Endothelial cell of umbilical vein (primary cell): ENCODE results near the gene BRD1. TPM values are rescaled to one million over a fixed set of nuclear protein-coding genes. Genes with fewer than 3 reads are reported as not detected.

Experiments used
- BruUV-seq: library from RNA; stranded (reverse); fragments of 400-500 nt; replicated peaks from 2 replicates; lab custom pipeline; 2021; lab: Mats Ljungman, UMichigan
- CTCF ChIA-PET: fragments of 300-600, 350-600 bp; sonication (Branson Sonifier 250); formaldehyde crosslinking; loops from one replicate; lab custom pipeline; 2021; ENCODE audit warnings: antibody characterized with exemption, inconsistent platforms; lab: Charles Lee
- POLR2A ChIA-PET: fragments of 300-600, 350-600 bp; sonication (Branson Sonifier 250); formaldehyde crosslinking; loops from one replicate; lab custom pipeline; 2021; ENCODE audit warnings: antibody characterized with exemption, inconsistent platforms; lab: Charles Lee
- DNase-seq: peaks from one replicate; pipeline ENCODE4 v3.0.0-alpha.2; 2011; ENCODE audit warnings: low read depth, low spot score
- FAIRE-seq: peaks from 2 replicates; lab custom pipeline; 2011; peaks lifted over from hg19 to GRCh38; lab: Jason Lieb, UNC
- H2AFZ ChIP-seq: 2 replicates; pipeline ENCODE4 v1.6.0; 2012; ENCODE audit warnings: low read depth, low read length, control low read depth, inconsistent platforms
- H3K27ac ChIP-seq: 2 replicates; pipeline ENCODE4 v1.5.1; 2011; ENCODE audit warnings: low read depth, mild to moderate bottlenecking, control low read depth, low read length, moderate library complexity; ENCODE audit not compliant: insufficient read depth
- H3K27me3 ChIP-seq, 2 experiments: 2 replicates each; pipeline versions ENCODE4 v1.6.0 to v1.6.1; 2011; ENCODE audit warnings: low read length in 2 of 2, mixed read lengths in 1 of 2; ENCODE audit not compliant: control insufficient read depth in 2 of 2, insufficient read depth in 2 of 2
- H3K36me3 ChIP-seq, 2 experiments: 2 replicates in 1 of 2; 3 replicates in 1 of 2; pipeline ENCODE4 v1.5.1; 2011; ENCODE audit warnings: low read length in 2 of 2, mild to moderate bottlenecking in 1 of 2, moderate library complexity in 1 of 2; ENCODE audit not compliant: control insufficient read depth in 2 of 2, insufficient read depth in 2 of 2; ENCODE audit errors: extremely low read depth in 1 of 2
- H3K4me1 ChIP-seq: 3 replicates; pipeline ENCODE4 v1.5.1; 2011; ENCODE audit warnings: mild to moderate bottlenecking, low read length; ENCODE audit not compliant: control insufficient read depth, insufficient read depth; ENCODE audit errors: extremely low read depth
- H3K4me2 ChIP-seq: 2 replicates; pipeline ENCODE4 v1.6.1; 2011; ENCODE audit warnings: low read length, control low read depth, mixed read lengths; ENCODE audit not compliant: insufficient read depth
- H3K4me3 ChIP-seq, 3 experiments: fragments of 200-600 bp in 1 of 3; sonication (generic), shearing (Covaris generic) in 1 of 3; replicated peaks in 1 of 3; 2 replicates each; pipeline ENCODE4 v1.5.1; 2011 to 2016; ENCODE audit warnings: control low read depth in 3 of 3, low read length in 3 of 3, mild to moderate bottlenecking in 2 of 3, inconsistent platforms in 1 of 3, low read depth in 1 of 3, moderate library complexity in 1 of 3; ENCODE audit not compliant: insufficient read depth in 1 of 3
- H3K79me2 ChIP-seq: 2 replicates; pipeline ENCODE4 v1.6.0; 2012; ENCODE audit warnings: low read length, inconsistent platforms; ENCODE audit not compliant: control insufficient read depth, insufficient read depth
- H3K9ac ChIP-seq: replicated peaks from 2 replicates; pipeline ENCODE3; 2011; ENCODE audit warnings: low read length, control low read depth; ENCODE audit not compliant: insufficient read depth; ENCODE audit errors: extremely low read depth
- H3K9me1 ChIP-seq: replicated peaks from 3 replicates; pipeline ENCODE4 v1.6.0; 2011; ENCODE audit warnings: mild to moderate bottlenecking, low read length; ENCODE audit not compliant: control insufficient read depth, insufficient read depth; ENCODE audit errors: extremely low read depth
- H3K9me3 ChIP-seq: replicated peaks from 2 replicates; pipeline ENCODE4 v1.5.1; 2012; ENCODE audit warnings: low read length, inconsistent platforms; ENCODE audit not compliant: control insufficient read depth, insufficient read depth
- H4K20me1 ChIP-seq: replicated peaks from 2 replicates; pipeline ENCODE3; 2011; ENCODE audit warnings: mild to moderate bottlenecking, low read length; ENCODE audit not compliant: control insufficient read depth, insufficient read depth; ENCODE audit errors: extremely low read depth
- EZH2 ChIP-seq: IDR thresholded peaks from 2 replicates; pipeline ENCODE4 v1.6.1; 2012; ENCODE audit warnings: borderline replicate concordance, low read depth, mild to moderate bottlenecking, moderate library complexity, low read length, inconsistent platforms; ENCODE audit not compliant: severe bottlenecking
- FOS ChIP-seq: IDR thresholded peaks from 2 replicates; pipeline ENCODE4 v1.6.1; 2011; ENCODE audit warnings: mild to moderate bottlenecking, low read length, moderate library complexity, borderline replicate concordance; ENCODE audit not compliant: insufficient read depth
- GATA2 ChIP-seq: IDR thresholded peaks from 2 replicates; pipeline ENCODE4 v1.7.0; 2011; ENCODE audit warnings: low read depth, mild to moderate bottlenecking, moderate library complexity, mixed read lengths, low read length; ENCODE audit not compliant: insufficient read length, insufficient read depth
- JUN ChIP-seq: IDR thresholded peaks from 2 replicates; pipeline ENCODE4 v1.6.1; 2011; ENCODE audit warnings: borderline replicate concordance, low read depth; ENCODE audit not compliant: insufficient read length, insufficient read depth
- MAX ChIP-seq: IDR thresholded peaks from 2 replicates; pipeline ENCODE4 v1.6.1; 2011; ENCODE audit not compliant: insufficient read depth, insufficient read length
- MYC ChIP-seq: IDR thresholded peaks from one replicate; pipeline ENCODE4 v1.6.1; 2011; ENCODE audit warnings: mild to moderate bottlenecking, low read depth, low read length
- POLR2A ChIP-seq: IDR thresholded peaks from 2 replicates; pipeline ENCODE4 v1.6.1; 2012; ENCODE audit warnings: low read depth, mild to moderate bottlenecking, control low read depth, low read length
- POLR2AphosphoS5 ChIP-seq: IDR thresholded peaks from 2 replicates; pipeline ENCODE4 v1.6.1; 2012; ENCODE audit warnings: low read depth, mild to moderate bottlenecking, control low read depth, low read length, moderate library complexity; ENCODE audit not compliant: insufficient read depth
- dilution Hi-C: fragments of 300-500 bp; cut with MboI; formaldehyde crosslinking; loops from one replicate; pipeline ENCODE4 v1.15.0; 2019; ENCODE audit warnings: low sequenced_read_pairs; ENCODE audit not compliant: extremely low pct_ligation_motif_present
- intact Hi-C: fragments of 100-400 bp; cut with micrococcal nuclease; formaldehyde crosslinking; loops from one replicate; pipeline ENCODE4 v1.10.0; 2022
- polyA plus RNA-seq, 4 experiments: library from polyadenylated mRNA; depleted of rRNA in 3 of 4; stranded (reverse) in 3 of 4; unstranded in 1 of 4; fragments of >200 nt; gene quantifications; 2 replicates each; pipeline versions ENCODE4 v1.2.1 to v1.2.3, GENCODE V29; 2011 to 2012; ENCODE audit warnings: missing spikeins in 1 of 4
- total RNA-seq: library from RNA; stranded (reverse); gene quantifications from 2 replicates; pipeline ENCODE4 v1.2.3, GENCODE V29; 2021
- TF ChIP-seq, protein P1 (sequence below), 2 donors: IDR thresholded peaks; 1 replicate in 1 of 2; 2 replicates in 1 of 2; pipeline ENCODE4 v1.5.1; 2011; ENCODE audit warnings: low read length in 2 of 2, mild to moderate bottlenecking in 2 of 2, moderate library complexity in 2 of 2, control low read depth in 1 of 2, inconsistent platforms in 1 of 2, low read depth in 1 of 2; ENCODE audit not compliant: insufficient read depth in 1 of 2; ENCODE audit errors: extremely low read depth in 1 of 2

The BRD1 gene
- total and polyA plus RNA-seq, 2 donors (not counting 3 experiments of a cell fraction or from before 2014, with no cell fraction given), result 8.1 to 41.1 TPM

DNA sequence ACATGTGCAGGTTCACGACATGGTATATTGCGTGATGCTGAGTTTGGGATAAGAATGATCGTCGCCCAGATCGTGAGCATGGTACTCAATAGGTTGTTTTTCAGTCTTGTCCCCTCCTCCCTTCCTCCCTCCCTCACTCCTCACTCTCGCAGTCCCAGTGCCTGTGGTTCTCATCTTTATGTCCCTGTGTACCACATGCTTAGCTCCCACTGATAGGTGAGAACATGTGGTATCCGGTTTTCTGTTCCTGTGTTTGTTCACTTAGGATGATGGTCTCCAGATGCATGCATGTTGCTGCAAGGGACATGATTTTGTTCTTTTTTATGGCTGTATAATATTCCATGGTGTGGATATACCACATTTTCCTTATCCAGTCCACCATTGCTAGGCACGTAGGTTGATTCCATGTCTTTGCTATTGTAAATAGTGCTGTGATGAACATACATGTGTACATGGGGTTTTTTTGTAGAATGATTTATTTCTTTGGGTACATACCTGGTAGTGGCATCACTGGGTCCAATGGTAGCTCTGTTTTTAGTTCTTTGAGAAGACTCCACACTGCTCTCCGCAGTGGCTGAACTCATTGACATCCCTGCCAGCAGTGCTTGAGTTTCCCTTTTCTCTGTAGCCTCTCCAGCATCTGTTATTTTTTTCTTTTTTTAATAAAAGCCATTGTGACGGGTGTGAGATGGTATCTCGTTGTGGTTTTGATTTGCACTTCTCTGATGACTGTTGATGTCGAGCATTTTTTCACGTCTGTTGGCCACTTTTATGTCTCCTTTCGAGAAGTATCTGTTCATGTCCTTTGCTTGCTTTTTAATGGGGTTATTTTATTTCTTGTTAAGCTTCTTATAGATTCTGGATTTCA lies 42.4 kb upstream of the BRD1 start:
- Histone ChIP-seq H3K4me3 (no peak overlapping the region), H3K27ac (no peak overlapping the region), H2AFZ (no peak overlapping the region), H3K9me3 (no peaks in the 10 kb centered on the region), H3K9ac (no peak overlapping the region), H3K4me1 (no peaks in the 10 kb centered on the region), H3K9me1 (no peaks in the 10 kb centered on the region), H3K79me2 (peaks cover 96% of the 10 kb centered on the region), H3K4me2 (no peak overlapping the region), H4K20me1 (peaks cover 6% of the 10 kb centered on the region), H3K36me3 (no peaks in the 10 kb centered on the region), H3K27me3 (no peaks in the 10 kb centered on the region)
- dilution Hi-C loops (no loop called here), intact Hi-C loops (no loop called here)
- FAIRE-seq (no peak), DNase-seq (no peak)
- CTCF ChIA-PET, result no interaction called here
- no TSS peak for BruUV-seq
- TF ChIP-seq GATA2 (no peak), JUN (no peak), FOS (no peak), MAX (no peak), EZH2 (no peak), POLR2A (no peak), MYC (no peak), POLR2AphosphoS5 (no peak)
- TF ChIP-seq, protein P1, sequence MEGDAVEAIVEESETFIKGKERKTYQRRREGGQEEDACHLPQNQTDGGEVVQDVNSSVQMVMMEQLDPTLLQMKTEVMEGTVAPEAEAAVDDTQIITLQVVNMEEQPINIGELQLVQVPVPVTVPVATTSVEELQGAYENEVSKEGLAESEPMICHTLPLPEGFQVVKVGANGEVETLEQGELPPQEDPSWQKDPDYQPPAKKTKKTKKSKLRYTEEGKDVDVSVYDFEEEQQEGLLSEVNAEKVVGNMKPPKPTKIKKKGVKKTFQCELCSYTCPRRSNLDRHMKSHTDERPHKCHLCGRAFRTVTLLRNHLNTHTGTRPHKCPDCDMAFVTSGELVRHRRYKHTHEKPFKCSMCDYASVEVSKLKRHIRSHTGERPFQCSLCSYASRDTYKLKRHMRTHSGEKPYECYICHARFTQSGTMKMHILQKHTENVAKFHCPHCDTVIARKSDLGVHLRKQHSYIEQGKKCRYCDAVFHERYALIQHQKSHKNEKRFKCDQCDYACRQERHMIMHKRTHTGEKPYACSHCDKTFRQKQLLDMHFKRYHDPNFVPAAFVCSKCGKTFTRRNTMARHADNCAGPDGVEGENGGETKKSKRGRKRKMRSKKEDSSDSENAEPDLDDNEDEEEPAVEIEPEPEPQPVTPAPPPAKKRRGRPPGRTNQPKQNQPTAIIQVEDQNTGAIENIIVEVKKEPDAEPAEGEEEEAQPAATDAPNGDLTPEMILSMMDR (IDR thresholded peaks at IDR 0.05; ENCODE audit: extremely low read depth in 1 of 2, insufficient read depth in 1 of 2, low read depth in 1 of 2, low read length in 2 of 2), result no peak
- POLR2A ChIA-PET, result no interaction called here
